AML-193 (cell line): Measurements from ENCODE around the gene ITGA11.

Source experiments
- DNase-seq, 2 experiments: peaks; one replicate each; lab custom pipeline; 2025; lab: John Stamatoyannopoulos, UW

The ITGA11 gene, protein sequence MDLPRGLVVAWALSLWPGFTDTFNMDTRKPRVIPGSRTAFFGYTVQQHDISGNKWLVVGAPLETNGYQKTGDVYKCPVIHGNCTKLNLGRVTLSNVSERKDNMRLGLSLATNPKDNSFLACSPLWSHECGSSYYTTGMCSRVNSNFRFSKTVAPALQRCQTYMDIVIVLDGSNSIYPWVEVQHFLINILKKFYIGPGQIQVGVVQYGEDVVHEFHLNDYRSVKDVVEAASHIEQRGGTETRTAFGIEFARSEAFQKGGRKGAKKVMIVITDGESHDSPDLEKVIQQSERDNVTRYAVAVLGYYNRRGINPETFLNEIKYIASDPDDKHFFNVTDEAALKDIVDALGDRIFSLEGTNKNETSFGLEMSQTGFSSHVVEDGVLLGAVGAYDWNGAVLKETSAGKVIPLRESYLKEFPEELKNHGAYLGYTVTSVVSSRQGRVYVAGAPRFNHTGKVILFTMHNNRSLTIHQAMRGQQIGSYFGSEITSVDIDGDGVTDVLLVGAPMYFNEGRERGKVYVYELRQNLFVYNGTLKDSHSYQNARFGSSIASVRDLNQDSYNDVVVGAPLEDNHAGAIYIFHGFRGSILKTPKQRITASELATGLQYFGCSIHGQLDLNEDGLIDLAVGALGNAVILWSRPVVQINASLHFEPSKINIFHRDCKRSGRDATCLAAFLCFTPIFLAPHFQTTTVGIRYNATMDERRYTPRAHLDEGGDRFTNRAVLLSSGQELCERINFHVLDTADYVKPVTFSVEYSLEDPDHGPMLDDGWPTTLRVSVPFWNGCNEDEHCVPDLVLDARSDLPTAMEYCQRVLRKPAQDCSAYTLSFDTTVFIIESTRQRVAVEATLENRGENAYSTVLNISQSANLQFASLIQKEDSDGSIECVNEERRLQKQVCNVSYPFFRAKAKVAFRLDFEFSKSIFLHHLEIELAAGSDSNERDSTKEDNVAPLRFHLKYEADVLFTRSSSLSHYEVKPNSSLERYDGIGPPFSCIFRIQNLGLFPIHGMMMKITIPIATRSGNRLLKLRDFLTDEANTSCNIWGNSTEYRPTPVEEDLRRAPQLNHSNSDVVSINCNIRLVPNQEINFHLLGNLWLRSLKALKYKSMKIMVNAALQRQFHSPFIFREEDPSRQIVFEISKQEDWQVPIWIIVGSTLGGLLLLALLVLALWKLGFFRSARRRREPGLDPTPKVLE

DNA sequence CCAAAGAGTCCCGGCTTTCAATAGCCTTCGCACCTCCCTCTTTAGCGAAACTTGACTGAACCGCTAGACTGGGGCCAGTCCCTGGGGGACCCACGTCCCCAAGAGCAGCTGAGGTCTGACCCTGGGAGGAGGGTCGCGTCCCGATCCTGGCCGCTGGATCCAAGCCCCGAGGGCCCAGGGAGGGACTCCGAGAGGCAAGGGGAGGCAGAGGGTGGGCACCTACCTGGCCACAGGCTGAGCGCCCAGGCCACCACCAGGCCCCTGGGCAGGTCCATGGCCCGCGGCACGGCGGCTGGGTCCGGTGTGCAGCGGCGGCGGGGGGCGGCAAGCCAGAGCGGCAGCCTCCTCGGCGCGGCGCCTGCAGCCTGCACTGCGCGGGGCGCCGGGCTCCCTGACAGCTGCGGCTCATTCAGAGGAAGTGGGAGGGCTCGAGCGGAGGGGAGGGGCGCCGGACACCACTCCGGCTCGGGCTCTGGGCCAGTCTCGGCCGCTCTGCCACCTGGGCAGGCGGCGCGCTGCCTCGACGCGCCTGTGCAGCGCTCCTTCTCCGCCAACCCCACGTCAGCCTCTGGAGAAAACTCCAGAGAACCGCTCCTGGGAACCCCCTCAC is at the start of gene ITGA11:
Gene ITGA11 (minus strand): TSS at position 372 of the 610 bp plus-strand sequence. CDS start 97 bp downstream, at position 275.
- no peak for DNase-seq

DNA sequence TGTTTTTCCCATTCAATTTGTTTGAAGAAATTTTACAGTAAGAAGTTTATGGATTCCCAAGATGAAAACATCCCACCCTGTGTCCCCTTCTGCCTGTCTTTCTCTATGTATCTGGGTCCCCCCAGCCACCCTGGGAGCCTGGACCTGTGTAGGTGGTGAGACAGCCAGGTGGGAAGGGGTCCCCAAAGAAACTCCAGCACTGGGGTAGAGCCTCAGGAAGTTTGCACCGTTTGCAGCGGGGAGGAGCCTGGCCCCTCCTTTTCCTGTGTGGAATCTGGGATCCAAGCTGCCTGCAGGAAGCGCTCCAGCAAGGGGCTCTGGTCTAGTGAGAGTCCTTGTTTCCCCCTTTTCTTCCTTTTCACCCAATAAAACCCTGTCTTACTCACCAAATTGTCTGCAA is 49.4 kb upstream of the ITGA11 start:
- no peak for DNase-seq

DNA sequence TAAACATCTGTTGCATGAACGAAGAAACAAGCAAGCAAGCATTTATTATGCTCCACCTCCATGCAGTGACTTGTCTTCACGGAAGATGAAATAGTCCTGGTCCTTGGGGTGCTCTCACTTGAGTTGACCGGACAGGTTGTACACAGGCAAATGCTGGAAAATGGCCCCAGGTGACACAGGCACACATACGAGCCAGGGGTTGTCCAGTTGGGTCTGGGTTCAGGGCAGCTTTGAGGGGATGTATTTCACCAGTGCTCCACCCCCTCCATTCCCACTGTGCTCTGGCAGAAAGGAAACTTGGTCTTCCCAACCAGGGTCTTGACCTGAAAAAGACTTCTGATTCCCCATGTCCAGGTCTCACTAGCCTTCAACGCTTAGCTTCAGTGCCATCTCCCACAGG is 48.3 kb upstream of the ITGA11 start:
- no peak for DNase-seq

DNA sequence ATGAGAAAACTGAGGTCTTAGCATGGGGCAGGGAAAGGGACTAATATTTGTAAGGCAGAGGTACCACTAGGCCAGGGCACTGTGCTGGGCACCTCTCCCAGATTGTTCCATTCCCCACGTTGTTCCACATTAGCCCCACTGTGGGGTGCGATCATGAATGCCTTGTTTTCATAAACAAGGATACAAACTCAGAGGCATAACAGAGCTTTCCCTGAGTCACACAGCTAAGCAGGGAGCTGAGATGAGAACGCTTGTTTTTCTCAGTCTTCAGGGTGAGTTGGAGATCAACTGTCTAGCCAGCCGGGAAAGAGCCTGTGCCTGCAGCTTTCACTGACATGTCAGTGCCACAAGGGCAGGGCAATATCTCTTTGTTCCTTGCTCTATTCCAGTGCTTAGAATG is 47.9 kb upstream of the ITGA11 start:
- no peak for DNase-seq

DNA sequence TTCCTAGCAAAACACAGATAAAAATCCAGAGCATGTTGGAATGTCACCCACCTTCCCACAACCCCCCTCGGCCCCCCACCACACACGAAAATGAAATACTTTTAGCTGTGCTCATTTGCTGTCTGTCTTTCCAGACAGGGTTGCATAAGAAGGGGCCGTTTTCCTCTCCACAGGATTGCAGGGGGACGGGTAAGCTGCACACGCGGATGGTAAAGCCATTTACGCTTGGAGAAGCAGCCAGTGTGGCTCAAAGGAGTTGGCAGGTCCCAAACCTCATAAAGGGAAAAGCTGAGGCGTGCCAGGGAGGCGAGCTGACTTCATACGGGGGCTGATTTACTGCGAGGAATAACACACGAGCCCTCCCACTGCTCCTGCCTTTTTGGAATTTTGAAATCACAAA is 47.4 kb upstream of the ITGA11 start:
- DNase-seq, result no peak

DNA sequence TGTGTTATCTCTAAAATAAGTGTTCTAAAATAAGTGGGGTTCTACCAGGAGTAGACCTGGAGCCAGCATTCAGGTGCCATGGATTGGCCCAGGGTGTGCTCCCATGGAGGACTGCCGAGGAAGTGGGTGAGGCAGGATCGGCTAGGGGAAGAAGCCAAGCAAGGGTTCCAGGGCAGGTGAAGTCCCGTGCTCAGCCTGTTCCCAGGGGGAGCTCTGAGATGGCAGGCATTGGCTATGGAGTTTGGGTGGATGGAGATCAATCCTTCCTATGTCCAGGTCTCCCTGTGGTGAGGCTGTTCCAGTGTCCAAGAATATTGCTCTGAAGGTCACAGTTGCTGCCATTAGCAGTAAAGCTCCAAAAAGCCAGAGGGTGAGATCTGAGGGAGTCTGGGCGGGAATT is 46.9 kb upstream of the ITGA11 start:
- no peak for DNase-seq

DNA sequence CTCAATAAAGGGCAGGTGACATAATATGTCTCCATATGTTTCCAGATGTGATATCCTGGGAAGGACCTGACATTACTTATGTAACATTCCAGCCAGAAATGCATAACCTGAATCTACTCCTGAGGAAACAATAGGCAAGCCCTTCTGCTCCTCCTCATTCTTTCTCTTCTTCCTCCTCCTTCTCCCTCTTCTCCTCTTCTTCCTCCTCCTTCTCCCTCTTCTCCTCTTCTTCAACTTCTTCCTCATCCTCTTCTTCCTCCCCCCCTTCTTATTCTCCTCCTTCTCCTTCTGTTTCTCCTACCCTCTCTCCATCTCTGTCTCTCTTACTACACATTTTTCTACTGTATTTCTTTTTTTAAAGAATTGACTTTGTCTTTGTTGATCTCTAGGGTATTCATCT is 43.5 kb upstream of the ITGA11 start:
- DNase-seq, result no peak

DNA sequence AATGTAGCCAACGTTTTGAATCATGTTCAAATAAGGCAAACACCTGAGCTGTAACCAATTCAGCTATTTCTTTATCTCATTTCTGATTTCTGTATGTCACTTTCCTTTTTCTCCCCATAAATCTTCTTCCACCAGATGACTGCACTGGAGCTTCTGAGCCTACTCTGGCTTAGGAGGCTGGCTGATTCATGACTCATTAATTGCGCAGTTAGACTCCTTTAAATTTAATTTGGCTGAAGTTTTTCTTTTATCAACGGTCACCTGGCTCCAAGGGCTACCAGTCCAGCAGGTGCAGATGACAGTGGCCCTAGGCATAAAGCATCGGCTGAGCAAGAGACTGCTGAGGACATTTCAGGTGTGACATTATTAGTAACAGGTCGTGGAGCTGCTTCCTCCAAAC is 39.6 kb upstream of the ITGA11 start:
- DNase-seq, result no peak

DNA sequence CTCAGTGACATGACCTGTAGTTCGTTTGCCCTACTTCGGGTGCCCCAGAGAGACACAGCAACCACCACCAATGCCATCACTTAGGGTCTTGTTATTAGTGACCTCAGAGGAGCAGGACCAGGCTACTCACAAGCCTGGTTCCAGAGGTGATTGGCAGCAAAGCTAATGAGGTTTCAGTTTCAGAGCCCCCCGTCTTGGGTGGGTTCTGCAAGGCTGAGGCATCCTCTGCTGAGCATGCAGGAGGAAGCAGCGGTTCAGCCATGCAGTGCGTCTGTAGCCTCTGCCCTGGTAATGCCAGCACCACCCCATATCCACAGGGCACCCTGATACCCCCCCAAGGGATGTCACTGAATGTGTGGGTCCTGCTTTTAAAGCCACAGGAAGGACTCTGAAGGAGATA is 39.0 kb upstream of the ITGA11 start:
- DNase-seq, result no peak

DNA sequence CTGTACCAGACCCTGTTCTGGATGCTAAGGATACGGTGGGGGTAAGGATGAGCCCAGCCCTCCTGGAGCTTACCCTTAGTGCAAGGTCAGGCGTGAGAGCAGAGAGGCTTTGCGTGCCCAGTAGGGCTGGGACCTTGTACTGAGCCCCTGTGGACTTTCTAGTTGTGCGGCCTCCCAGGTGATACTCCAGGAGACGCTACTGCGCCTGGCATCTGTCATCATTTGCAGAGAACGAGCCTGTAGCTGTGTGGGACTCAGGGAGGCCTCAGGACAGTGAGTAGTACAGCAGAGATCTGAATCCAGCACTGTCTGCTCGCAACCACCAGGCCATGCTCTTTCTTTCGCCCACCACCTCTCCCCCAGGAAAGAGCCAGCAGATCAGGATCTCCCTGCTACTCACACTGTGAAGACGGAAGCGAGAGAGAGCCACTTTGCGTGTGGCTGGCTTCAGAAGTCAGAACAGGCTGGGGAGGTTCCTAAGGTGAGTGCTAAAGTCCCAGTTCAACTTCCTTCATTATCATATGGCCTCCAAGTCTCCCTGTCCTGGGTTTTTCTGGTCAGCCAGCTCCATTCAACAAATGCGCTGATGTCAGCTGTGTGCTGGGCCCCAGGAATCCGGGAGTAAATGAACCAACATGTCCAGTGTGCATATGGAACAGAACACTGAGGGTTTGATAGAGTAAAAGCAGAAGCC is 38.2 kb upstream of the ITGA11 start:
- DNase-seq, result no peak

DNA sequence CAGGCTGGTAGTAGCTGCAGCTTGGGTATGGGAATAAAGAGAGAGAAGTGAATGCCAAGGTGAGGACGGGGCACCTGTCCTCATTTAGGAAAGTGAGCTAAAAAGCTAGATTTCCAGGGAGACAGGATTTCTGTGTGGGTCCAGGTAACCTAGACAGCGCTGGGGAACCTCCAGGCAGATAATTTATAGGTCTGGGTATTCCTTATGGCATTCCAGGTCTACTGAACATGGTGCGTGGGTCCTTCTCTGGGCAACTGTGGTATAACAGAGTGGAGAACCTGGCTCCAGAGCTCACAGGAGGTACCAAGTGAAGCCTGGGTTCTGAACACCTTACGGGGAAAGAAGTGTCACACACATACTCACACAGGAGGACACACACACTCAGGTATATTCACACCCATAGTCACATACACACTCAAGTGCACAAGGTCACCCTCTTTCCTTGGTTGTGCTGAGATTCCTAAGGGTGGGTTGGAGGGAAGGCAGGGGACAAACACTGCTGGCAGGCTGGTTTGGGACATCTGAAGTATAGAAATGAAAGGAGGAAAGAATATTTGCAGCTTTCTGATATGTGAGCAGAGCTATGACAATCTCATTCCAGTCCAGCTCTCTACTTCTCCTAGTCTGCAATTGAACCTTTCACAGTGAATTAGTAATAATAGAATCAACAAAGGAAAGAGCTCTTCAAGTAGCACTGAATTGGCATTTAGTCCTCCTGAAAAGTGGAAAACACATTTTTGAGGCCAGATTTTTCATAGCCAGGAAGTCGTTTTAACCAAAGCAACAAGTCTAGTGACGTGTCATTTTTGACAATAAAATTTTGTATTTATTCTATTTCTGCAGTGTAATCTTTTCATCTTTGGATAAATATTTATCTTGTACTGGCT is 37.4 kb upstream of the ITGA11 start:
- DNase-seq, result no peak

DNA sequence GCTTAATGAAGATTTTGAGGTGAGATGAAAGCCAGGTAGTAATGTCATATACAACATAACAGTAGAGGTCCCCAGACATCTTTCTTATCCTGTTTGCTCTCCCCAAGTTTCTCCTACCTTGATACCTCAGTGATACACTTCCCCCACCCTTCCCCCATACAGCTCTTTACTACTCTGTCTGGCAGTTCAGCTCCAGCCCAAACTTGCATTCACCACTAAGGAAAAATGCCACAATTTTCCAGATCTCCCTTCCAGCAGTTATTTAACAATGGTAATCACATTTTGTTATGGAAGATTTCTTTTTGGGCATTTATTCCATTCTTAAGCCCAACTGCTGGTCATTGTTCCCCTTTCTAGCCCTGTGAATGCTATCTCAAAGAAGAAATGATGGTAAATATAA is 34.9 kb upstream of the ITGA11 start:
- DNase-seq, result no peak

DNA sequence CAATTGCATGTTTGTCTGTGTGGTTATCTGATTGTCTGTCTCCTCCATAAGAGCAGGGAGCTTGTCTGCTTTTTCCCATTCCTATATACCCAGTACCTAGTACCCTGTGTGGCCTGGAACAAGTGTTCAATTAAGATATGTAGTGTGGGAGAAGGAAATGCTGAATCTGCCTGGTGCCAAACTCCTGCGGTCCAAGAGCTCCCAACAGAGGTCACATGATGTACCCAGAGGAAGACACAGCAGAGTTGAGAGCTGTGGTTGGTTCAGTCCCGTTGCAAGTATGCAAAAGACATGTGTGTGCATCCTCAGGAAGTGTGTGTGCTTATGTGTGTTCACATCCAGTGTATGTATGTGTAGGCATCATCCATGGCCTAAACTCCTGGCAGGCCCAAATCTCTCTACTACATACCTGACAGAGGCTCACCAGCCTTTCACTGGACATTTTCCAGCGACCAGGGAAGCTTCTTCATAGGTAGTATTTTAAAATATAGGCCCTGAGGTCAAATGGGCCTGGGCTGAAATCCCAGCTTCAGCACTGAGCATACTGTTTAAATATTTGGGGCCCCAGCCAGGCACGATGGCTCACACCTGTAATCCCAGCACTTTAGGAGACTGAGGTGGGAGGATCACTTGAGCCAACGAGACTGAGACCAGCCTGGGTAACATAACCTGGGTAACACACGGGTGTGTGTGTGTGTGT is 34.0 kb upstream of the ITGA11 start:
- DNase-seq, result no peak

DNA sequence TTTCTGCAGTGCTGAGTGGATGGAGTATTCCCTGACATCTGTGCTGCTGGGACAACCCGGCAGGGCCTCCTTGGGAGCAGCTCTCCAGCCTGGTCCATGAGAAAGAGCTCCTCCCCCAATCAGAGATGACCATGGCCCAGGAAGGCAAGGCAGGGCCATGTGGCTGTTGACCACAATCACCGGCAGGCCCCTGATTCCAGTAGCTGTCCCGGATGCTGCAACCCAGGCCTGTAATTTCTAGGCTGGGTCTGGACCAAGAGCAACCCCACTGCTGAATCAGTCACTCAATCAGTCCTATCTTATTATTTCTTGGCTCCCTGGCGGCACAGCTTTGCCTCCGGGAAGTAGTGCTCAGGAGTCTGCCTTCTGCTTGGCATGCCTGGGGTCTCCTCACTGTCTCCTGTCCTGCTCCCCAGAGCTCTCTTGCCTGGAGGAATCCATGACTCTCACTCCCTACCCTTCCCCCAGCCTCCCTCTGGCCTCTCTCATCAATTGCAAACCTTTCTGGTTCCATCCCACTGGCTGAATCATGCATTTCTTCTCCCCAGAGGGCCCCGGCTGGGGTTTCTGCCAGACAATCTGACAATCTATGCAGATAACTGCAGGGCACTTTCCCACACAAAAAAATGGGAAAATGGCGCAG is 32.6 kb upstream of the ITGA11 start:
- DNase-seq, result no peak

DNA sequence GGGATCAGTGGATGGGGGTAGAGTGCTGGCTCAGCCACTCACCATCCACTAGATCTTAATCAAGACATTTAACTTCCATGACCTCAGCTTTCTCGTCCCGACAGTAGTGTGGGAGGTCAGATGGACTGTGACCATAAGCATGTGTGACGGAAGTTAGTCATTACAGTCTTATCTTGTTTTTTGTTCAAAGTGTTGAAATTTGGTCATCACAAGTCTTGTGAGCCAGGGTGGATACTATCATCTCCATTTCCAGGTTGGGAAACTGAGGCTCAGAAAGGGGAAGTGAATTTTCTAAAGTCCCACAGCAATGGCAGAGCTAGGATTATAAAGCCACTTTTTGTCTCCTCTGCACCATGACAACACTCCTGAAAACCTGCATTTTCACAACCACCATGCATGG is 32.0 kb upstream of the ITGA11 start:
- DNase-seq, result no peak

DNA sequence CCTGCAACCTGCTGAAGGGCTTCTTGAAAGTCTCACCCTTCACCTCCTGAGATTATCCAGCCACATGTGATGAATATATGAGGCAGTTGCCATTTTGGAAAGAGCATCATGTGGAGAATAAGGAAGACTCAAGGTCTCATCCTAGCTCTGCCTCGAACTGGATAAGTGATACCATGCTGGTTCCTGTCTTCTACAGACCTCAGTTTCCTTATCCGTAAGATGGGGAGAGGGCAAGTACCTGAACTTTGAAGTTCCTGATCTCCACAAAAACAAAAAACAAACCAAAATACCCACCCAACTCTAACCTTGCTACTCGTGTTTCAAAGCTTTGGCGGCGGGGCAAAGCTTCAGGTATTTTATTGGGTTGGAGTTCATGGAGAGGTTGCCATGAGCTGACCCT is 31.5 kb upstream of the ITGA11 start:
- no peak for DNase-seq

DNA sequence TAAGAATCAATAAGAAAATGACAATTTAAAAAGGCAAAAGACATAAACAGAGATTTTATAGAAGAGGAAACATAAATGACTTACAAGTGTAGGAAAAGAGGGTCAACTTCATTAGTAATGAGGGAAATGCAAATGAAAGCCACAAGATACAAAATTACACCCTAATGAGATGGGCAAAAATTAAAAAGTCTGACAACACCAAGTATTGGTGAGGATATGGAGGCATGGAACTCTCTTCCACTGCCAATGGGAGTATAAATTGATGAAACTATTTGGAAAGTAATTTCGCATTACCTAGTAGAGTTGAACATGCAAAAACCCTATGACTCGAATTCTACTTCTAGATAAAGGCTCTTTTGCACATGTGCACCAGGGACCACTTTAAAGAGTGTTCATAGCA is 28.2 kb upstream of the ITGA11 start:
- no peak for DNase-seq

DNA sequence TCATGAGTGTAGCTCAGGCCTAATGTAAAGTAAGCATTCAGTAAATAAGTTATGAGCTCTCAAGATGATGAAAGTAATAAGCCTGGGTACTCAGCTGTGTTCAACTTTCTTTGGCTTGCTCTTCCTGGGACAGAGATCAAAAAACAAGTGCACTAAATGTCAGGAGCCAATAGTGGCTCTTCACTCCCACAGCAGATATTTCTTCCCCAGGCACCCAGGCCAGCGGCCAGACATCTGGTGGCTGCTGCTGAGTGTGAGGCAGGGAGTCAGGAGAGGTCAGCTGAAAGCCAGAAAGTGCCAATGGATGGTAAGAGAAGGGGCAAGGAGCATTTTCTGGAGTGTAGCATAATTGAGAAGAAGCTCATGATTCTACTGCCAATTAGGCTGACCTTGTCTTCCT is 18.2 kb upstream of the ITGA11 start:
- no peak for DNase-seq

DNA sequence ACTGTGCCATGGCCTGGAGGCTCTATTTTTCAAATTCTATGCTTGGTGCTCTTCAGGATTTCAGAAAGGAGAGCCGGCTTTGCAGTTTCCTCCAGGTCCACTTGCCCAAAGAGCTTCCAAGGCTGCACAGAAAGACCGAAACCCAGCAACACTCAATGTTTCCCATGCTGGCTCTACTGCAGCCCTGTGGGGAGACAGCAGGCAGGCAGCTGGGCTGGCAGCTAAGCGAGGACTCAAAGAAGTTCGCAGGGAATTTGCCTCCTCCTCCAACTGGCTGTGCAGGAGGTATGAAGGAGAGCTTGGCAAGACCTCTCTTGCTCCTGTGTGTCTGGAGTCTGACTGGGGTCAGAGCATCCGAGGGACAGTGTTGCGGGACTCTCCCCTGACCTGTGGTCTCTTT is 17.4 kb upstream of the ITGA11 start:
- no peak for DNase-seq
